22Rv1 (cell line): ENCODE measurements around the gene GCLC.

Experiments
- ZFX ChIP-seq: fragments of 450-650 bp; IDR thresholded peaks from 2 replicates; pipeline ENCODE4 v1.6.1; 2017; ENCODE audit warnings: antibody characterized with exemption, borderline replicate concordance
- TF ChIP-seq, protein P1 (sequence below): fragments of 450-650 bp; IDR thresholded peaks from 2 replicates; pipeline ENCODE4 v1.5.1; 2017; ENCODE audit warnings: mild to moderate bottlenecking

- TF ChIP-seq, protein P1, sequence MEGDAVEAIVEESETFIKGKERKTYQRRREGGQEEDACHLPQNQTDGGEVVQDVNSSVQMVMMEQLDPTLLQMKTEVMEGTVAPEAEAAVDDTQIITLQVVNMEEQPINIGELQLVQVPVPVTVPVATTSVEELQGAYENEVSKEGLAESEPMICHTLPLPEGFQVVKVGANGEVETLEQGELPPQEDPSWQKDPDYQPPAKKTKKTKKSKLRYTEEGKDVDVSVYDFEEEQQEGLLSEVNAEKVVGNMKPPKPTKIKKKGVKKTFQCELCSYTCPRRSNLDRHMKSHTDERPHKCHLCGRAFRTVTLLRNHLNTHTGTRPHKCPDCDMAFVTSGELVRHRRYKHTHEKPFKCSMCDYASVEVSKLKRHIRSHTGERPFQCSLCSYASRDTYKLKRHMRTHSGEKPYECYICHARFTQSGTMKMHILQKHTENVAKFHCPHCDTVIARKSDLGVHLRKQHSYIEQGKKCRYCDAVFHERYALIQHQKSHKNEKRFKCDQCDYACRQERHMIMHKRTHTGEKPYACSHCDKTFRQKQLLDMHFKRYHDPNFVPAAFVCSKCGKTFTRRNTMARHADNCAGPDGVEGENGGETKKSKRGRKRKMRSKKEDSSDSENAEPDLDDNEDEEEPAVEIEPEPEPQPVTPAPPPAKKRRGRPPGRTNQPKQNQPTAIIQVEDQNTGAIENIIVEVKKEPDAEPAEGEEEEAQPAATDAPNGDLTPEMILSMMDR, result no peak
- no peak for TF ChIP-seq ZFX
Observed at GRCh38 chr6:53520320-53520928, 24.5 kb downstream of the GCLC start.
